Measurements from ENCODE around the gene NFAM1.

GRCh38 chr22:42387631-42388030 lies 44.6 kb downstream of the NFAM1 start:
- TF ChIP-seq TAF1 (IDR thresholded peaks at IDR 0.05; ENCODE audit: low read depth, low read length), result no peak
- no peak for TF ChIP-seq POLR2A (IDR thresholded peaks at IDR 0.05; ENCODE audit: low read depth, low read length)
- TF ChIP-seq POLR2AphosphoS5 (IDR thresholded peaks at IDR 0.05; ENCODE audit: low read depth, low read length), result no peak
